IPS-18c (cell line): Measurements from ENCODE around the gene CCDC66.

Experiments used
- H3K4me3 ChIP-seq: 2 replicates; pipeline ENCODE4 v1.7.0; 2013; ENCODE audit warnings: low read depth, mild to moderate bottlenecking, low read length, moderate library complexity; ENCODE audit not compliant: insufficient read depth
- H3K9me3 ChIP-seq: one replicate; pipeline ENCODE4 v1.6.1; 2013; ENCODE audit warnings: mild to moderate bottlenecking, low read length, moderate library complexity; ENCODE audit not compliant: control insufficient read depth, insufficient read depth

CCDC66 gene

GRCh38 chr3:56612146-56612545 is 55.2 kb downstream of the CCDC66 start:
- H3K4me3 ChIP-seq: no peak overlapping the region
- no peaks in the 10 kb centered on the region for H3K9me3 ChIP-seq

GRCh38 chr3:56613016-56613415 is 56.0 kb downstream of the CCDC66 start:
- H3K9me3 ChIP-seq: no peaks in the 10 kb centered on the region
- no peak overlapping the region; the same call in 1 of the 2 replicates for H3K4me3 ChIP-seq

- H3K4me3 ChIP-seq: no peak overlapping the region
- H3K9me3 ChIP-seq: no peaks in the 10 kb centered on the region
Observed at GRCh38 chr3:56616478-56617006, 59.6 kb downstream of the CCDC66 start.

- H3K9me3 ChIP-seq: no peaks in the 10 kb centered on the region
- H3K4me3 ChIP-seq: no peak overlapping the region
Observed at GRCh38 chr3:56620371-56620770, 63.4 kb downstream of the CCDC66 start.

GRCh38 chr3:56621681-56622080 is 64.7 kb downstream of the CCDC66 start:
- Histone ChIP-seq H3K9me3 (no peaks in the 10 kb centered on the region), H3K4me3 (no peak overlapping the region)

- H3K4me3 ChIP-seq: no peak overlapping the region
- no peaks in the 10 kb centered on the region for H3K9me3 ChIP-seq
Observed at GRCh38 chr3:56622381-56622780, 65.4 kb downstream of the CCDC66 start.

GRCh38 chr3:56624725-56625124 is 67.8 kb downstream of the CCDC66 start:
- H3K9me3 ChIP-seq: no peaks in the 10 kb centered on the region
- no peak overlapping the region for H3K4me3 ChIP-seq

GRCh38 chr3:56629047-56629446 is 72.1 kb downstream of the CCDC66 start:
- Histone ChIP-seq H3K4me3 (no peak overlapping the region), H3K9me3 (no peaks in the 10 kb centered on the region)

GRCh38 chr3:56629451-56629850 is 72.5 kb downstream of the CCDC66 start:
- H3K4me3 ChIP-seq: no peak overlapping the region
- no peaks in the 10 kb centered on the region for H3K9me3 ChIP-seq

- no peak overlapping the region for H3K4me3 ChIP-seq
- H3K9me3 ChIP-seq: no peaks in the 10 kb centered on the region
Observed at GRCh38 chr3:56630966-56631365, 74.0 kb downstream of the CCDC66 start.

GRCh38 chr3:56633181-56633580 is 76.2 kb downstream of the CCDC66 start:
- Histone ChIP-seq H3K9me3 (no peaks in the 10 kb centered on the region), H3K4me3 (no peak overlapping the region)

GRCh38 chr3:56633602-56634535 is 76.9 kb downstream of the CCDC66 start:
- H3K4me3 ChIP-seq: no peak overlapping the region
- H3K9me3 ChIP-seq: no peaks in the 10 kb centered on the region

GRCh38 chr3:56645407-56645806 is 88.4 kb downstream of the CCDC66 start:
- Histone ChIP-seq H3K9me3 (no peaks in the 10 kb centered on the region), H3K4me3 (no peak overlapping the region)

GRCh38 chr3:56654460-56654859 is 97.5 kb downstream of the CCDC66 start:
- no peaks in the 10 kb centered on the region for H3K9me3 ChIP-seq
- H3K4me3 ChIP-seq: no peak overlapping the region

GRCh38 chr3:56655709-56656108 is 98.7 kb downstream of the CCDC66 start:
- no peak overlapping the region for H3K4me3 ChIP-seq
- H3K9me3 ChIP-seq: no peaks in the 10 kb centered on the region

- H3K4me3 ChIP-seq: no peak overlapping the region
- H3K9me3 ChIP-seq: no peaks in the 10 kb centered on the region
Observed at GRCh38 chr3:56664823-56665222, 107.8 kb downstream of the CCDC66 start.

- Histone ChIP-seq H3K4me3 (no peak overlapping the region), H3K9me3 (no peaks in the 10 kb centered on the region)
Observed at GRCh38 chr3:56667973-56668579, 111.1 kb downstream of the CCDC66 start.
